ENCODE data around the gene NRF1. TPM values are rescaled to one million over a fixed set of nuclear protein-coding genes. Genes with fewer than 3 reads are reported as not detected.

Gene NRF1
- total and polyA plus RNA-seq, 10 of the 15 experiments (the other 5 are each of a cell fraction or from before 2014, with no cell fraction given), result 3.5 to 23.1 (median 13.5) TPM

- TF ChIP-seq SMC3 (IDR thresholded peaks at IDR 0.05; ENCODE audit: borderline replicate concordance, low read length) (no peak), RFX5 (IDR thresholded peaks at IDR 0.05; ENCODE audit: low read depth, low read length) (no peak)
Measured at GRCh38 chr7:129762387-129762969, 151.0 kb downstream of the NRF1 start (continued).

GRCh38 chr7:129764247-129765084, 152.9 kb downstream of the NRF1 start:
- 38% methylated on average over 5 of the region's 7 CpGs for WGBS (ENCODE audit: insufficient coverage, insufficient replicate concordance, low lambda C conversion rate, missing lambda C conversion rate)
- no peaks in the 10 kb centered on the region for H3K27me3 ChIP-seq (replicated peaks in 1 of 2; ENCODE audit: control insufficient read depth in 2 of 2, insufficient read depth in 2 of 2, low read length in 1 of 2)
- no peak for FAIRE-seq
- no peaks in the 10 kb centered on the region for H4K20me1 ChIP-seq (ENCODE audit: control insufficient read depth, insufficient read depth)
- H3K4me2 ChIP-seq (ENCODE audit: control insufficient read depth, insufficient read depth), result no peak overlapping the region
- H3K9me3 ChIP-seq (replicated peaks; ENCODE audit: control insufficient read depth, insufficient read depth, low read length), result no peaks in the 10 kb centered on the region
- in situ Hi-C loops (cut with MboI), result no loop called here
- no peak overlapping the region for H3K4me3 ChIP-seq
- ChIA-PET POLR2A (interaction anchor here (0.5 to 0.6 kb wide), 2 partner anchors 10 to 537 kb away, joined by 3 to 6 read pairs; no protein-coding TSS in a partner anchor), RAD21 (ENCODE audit: unreplicated experiment) (no interaction called here), CTCF (no interaction called here), SMC1A (ENCODE audit: uncharacterized antibody, unreplicated experiment) (no interaction called here)
- H3K9ac ChIP-seq (ENCODE audit: control insufficient read depth, insufficient read depth, low read length), result no peak overlapping the region
- no peaks in the 10 kb centered on the region for H3K79me2 ChIP-seq (ENCODE audit: control insufficient read depth, insufficient read depth, low read length)
- H3K36me3 ChIP-seq (ENCODE audit: control insufficient read depth in 2 of 2, insufficient read depth in 2 of 2, low read length in 1 of 2), result no peaks in the 10 kb centered on the region
- intact Hi-C loops (cut with micrococcal nuclease; ENCODE audit: unreplicated experiment), result no loop called here
- H3K4me1 ChIP-seq (ENCODE audit: control insufficient read depth, insufficient read depth, low read length), result no peaks in the 10 kb centered on the region
- no peak overlapping the region for H2AFZ ChIP-seq (ENCODE audit: control insufficient read depth, low read depth, low read length)
- no peak for DNase-seq (ENCODE audit: low read depth, low spot score)
- BruUV-seq (replicated peaks), result no TSS peak
- H3K27ac ChIP-seq (ENCODE audit: control insufficient read depth, insufficient read depth), result no peak overlapping the region
- no peak for ATAC-seq
- TF ChIP-seq MLLT1 (IDR thresholded peaks at IDR 0.05), result no peak
- TF ChIP-seq ATF3 (IDR thresholded peaks at IDR 0.05; ENCODE audit: borderline replicate concordance, extremely low read depth, low read depth, low read length), result no peak
- TF ChIP-seq SP1 (IDR thresholded peaks at IDR 0.05; ENCODE audit: low read depth, low read length), result no peak
- TF ChIP-seq CUX1 (IDR thresholded peaks at IDR 0.05; ENCODE audit: insufficient replicate concordance, low read depth, low read length), result no peak
- no peak for TF ChIP-seq NR2C2 (IDR thresholded peaks at IDR 0.05; ENCODE audit: borderline replicate concordance, control insufficient read depth, insufficient read length, low read depth)
- no peak for TF ChIP-seq HDGF (IDR thresholded peaks at IDR 0.05)
- TF ChIP-seq BCL3 (IDR thresholded peaks at IDR 0.05; ENCODE audit: borderline replicate concordance, insufficient read depth, low read depth, low read length, poor library complexity, severe bottlenecking), result no peak
